RWPE1 (cell line): Measurements from ENCODE around the gene HBM.

Experiments
- CTCF ChIA-PET: fragments of 350-600 bp; sonication (Branson Sonifier 250); formaldehyde crosslinking; extraction: SDS; loops from one replicate; lab custom pipeline; 2021; lab: Yijun Ruan, JAX
- POLR2A ChIA-PET: fragments of 400-600 bp; formaldehyde crosslinking; extraction: SDS; loops from one replicate; lab custom pipeline; 2020; ENCODE audit warnings: antibody characterized with exemption; ENCODE audit not compliant: low non-redundant PET; lab: Yijun Ruan, JAX
- DNase-seq: peaks from one replicate; pipeline ENCODE4 v3.0.0; 2012; ENCODE audit warnings: low spot score
- H3K27ac ChIP-seq: fragments of 450-650 bp; 2 replicates; pipeline ENCODE4 v1.5.1; 2017
- TF ChIP-seq, protein P1 (sequence below): fragments of 450-650 bp; conservative IDR thresholded peaks from 2 replicates; pipeline ENCODE4 v1.5.1; 2017; ENCODE audit warnings: low read depth, mild to moderate bottlenecking

The HBM gene, protein sequence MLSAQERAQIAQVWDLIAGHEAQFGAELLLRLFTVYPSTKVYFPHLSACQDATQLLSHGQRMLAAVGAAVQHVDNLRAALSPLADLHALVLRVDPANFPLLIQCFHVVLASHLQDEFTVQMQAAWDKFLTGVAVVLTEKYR

DNA sequence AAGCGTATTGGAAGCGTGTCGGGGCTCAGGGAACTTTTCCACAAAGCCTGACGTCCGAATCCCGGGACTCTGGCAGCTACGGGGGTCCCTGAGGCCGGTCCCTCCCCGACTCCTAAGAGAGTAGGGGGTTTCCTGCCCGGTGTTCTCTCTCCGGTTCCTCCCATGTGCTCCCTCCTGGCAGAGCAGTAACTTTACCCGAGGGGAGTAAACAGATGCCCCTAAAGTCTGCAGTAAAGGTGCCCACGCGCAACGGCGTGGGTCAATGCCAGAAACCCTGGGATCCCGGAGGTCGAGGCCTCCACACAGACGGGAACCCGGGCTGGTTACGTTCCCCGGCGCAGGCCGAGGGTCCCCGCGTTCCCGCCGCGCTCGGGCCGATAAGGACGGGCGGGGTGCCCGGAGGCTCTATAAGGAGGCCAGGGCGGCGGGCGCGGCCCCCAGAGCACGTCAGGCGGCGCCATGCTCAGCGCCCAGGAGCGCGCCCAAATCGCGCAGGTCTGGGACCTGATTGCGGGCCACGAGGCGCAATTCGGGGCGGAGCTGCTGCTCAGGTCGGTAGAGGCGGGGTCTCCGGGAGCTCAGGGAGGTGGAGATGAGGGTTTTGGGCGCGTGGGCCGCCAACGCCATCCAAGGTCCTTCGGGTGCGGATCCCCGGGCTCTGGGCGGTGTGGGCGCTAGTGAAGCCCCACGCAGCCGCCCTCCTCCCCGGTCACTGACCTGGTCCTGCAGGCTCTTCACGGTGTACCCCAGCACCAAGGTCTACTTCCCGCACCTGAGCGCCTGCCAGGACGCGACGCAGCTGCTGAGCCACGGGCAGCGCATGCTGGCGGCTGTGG, at the start of gene HBM:
Gene HBM (plus strand): TSS at position 440 of the 836 bp plus-strand sequence. CDS start 20 bp downstream, at position 460.
- ChIA-PET POLR2A (no interaction called here), CTCF (interaction anchor here (0.6 kb wide), 1 partner anchor 16 kb away, joined by 3 read pairs; no protein-coding TSS in a partner anchor)
- H3K27ac ChIP-seq, result no peak within 1 kb of the TSS
- TF ChIP-seq, protein P1, sequence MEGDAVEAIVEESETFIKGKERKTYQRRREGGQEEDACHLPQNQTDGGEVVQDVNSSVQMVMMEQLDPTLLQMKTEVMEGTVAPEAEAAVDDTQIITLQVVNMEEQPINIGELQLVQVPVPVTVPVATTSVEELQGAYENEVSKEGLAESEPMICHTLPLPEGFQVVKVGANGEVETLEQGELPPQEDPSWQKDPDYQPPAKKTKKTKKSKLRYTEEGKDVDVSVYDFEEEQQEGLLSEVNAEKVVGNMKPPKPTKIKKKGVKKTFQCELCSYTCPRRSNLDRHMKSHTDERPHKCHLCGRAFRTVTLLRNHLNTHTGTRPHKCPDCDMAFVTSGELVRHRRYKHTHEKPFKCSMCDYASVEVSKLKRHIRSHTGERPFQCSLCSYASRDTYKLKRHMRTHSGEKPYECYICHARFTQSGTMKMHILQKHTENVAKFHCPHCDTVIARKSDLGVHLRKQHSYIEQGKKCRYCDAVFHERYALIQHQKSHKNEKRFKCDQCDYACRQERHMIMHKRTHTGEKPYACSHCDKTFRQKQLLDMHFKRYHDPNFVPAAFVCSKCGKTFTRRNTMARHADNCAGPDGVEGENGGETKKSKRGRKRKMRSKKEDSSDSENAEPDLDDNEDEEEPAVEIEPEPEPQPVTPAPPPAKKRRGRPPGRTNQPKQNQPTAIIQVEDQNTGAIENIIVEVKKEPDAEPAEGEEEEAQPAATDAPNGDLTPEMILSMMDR, result no peak
- no peak for DNase-seq

DNA sequence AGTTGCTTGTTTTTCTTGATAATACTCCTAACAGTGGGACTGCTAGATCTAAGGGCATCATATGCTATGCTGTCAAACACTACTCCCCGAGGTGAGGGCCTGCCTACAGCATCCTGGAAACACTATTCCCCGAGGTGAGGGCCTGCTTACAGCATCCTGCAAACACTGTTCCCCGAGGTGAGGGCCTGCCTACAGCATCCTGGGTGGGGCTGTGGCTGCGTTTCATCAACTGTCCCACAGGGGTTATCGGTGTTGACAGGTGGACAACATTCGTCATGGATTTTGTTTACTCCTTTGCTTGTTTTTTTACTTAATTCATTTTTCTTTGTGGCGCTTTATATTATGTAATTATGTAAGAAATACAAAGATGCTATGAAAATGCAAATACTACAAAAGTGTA, 49.8 kb upstream of the HBM start:
- TF ChIP-seq, protein P1, result no peak
- no peak overlapping the region for H3K27ac ChIP-seq
- DNase-seq, result no peak
- CTCF ChIA-PET, result no interaction called here
- POLR2A ChIA-PET, result no interaction called here

DNA sequence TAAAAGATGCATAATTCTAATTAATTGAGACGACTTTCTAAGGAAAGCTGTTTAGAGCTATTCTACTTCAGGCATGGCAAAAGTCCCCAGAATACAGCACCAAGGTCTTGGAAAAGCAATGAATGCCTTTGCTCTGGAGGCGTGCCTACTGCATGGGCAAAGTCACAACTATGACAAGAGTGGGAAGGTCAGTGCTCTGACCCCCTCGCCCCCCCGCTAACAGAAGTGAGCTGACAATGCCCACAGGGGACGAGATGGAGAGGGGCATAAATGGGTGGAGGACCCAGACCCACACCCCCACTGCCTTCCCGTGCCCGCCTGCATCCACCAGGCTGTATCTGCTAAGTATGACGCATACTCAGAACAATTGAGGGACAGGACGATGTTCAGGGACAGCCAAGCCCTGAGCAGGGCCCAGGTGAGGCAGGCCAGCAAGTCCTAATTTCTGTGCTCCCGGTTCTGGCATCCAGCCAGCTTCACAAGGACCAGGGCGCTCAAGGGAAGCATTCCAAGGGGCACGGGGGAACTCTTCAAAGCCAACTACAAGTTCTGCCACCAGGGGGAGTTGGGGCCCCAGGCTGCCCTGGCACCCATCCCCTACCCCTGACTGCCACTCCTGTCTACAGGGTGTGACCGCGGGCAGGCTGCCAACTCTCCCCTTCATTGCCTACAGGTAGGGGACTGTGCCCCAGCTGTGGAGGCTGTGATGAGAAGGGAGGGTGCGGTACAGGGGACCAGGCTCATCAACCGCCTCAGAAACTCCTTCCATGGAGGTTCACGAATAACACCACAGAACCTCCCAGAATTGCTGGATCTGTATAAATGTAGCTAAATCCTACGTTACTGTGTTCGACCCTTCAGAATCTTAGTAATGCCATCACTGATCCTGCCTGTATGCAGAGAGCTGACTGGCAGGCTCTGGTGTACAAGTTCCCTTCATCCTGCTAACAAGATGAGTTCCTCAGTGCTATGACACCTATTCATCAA, 48.1 kb upstream of the HBM start:
- CTCF ChIA-PET, result interaction anchor here (1.0 to 1.4 kb wide), 5 partner anchors 11 to 245 kb away, joined by 3 to 7 read pairs (median 5); no protein-coding TSS in a partner anchor
- POLR2A ChIA-PET, result no interaction called here
- TF ChIP-seq, protein P1, result peak; percentile 78
- peak; percentile 60 for DNase-seq
- H3K27ac ChIP-seq, result peak overlapping the region; percentile 14; the same call in 1 of the 2 replicates

DNA sequence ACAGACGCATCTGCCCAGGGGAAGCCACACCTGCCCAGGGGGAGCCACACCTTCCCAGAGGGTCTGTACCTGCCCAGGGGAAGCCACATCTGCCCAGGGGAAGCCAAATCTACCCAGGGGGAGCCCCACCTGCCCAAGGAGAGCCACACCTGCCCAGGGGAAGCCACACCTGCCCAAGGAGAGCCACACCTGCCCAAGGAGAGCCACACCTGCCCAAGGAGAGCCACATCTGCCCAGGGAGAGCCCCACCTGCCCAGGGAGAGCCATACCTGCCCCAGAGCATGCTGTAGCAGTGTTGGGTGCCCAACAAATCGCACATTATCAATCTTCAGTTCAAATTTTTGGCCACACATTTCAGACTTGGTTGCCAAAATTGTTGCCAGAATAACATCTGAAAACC, 46.9 kb upstream of the HBM start:
- CTCF ChIA-PET, result interaction anchor here (1.0 to 1.4 kb wide), 2 partner anchors 12 to 63 kb away, joined by 3 to 5 read pairs; no protein-coding TSS in a partner anchor

DNA sequence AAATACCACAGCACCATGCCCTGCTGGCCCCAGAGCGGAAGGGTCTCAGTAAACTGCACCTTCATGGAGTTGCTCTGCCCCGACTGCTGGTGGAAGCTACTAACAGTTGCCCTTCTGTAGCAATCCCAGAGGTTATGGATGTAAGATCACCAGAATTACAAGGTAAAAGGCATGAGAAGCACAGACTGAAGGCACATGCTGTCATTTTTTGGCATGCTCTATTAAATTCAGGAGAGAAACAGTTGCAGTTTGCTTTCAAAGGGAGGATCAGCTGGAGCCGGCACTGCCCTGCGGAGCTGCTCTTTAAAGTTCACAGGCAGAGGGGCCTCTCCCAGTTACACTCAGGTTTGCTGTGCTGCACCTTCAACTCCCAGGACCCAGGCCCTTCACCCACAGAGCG, 46.5 kb upstream of the HBM start:
- no peak overlapping the region for H3K27ac ChIP-seq
- no peak for DNase-seq
- POLR2A ChIA-PET, result no interaction called here
- CTCF ChIA-PET, result interaction anchor here (0.6 kb wide), 1 partner anchor 53 kb away, joined by 3 read pairs; no protein-coding TSS in a partner anchor
- TF ChIP-seq, protein P1, result no peak

More for the DNA sequence above, 46.9 kb upstream of the HBM start:
- DNase-seq, result no peak
- TF ChIP-seq, protein P1, result no peak
- POLR2A ChIA-PET, result no interaction called here
- H3K27ac ChIP-seq, result peak overlapping the region; percentile 29
